Measurements from ENCODE around the gene TRAPPC12.
"Not testable (repeated sequence)": the region's sequence is repeated elsewhere in the genome, so short reads cannot be mapped to it uniquely, and the experiment has no call there.

TRAPPC12 gene

GRCh38 chr2:3488855-3489763 lies 109.6 kb downstream of the TRAPPC12 start:
- no peak for DNase-seq

GRCh38 chr2:3489764-3490115 lies 110.2 kb downstream of the TRAPPC12 start:
- no peak for DNase-seq

- no peak for DNase-seq
Observed at GRCh38 chr2:3490191-3491170, 111.0 kb downstream of the TRAPPC12 start.

- no peak for DNase-seq
Observed at GRCh38 chr2:3491306-3491705, 111.8 kb downstream of the TRAPPC12 start.

- DNase-seq: no peak
Observed at GRCh38 chr2:3491716-3492474, 112.4 kb downstream of the TRAPPC12 start.

- DNase-seq: not testable (repeated sequence)
Observed at GRCh38 chr2:3492475-3492787, 112.9 kb downstream of the TRAPPC12 start.

- DNase-seq: no peak
Observed at GRCh38 chr2:3492951-3493614, 113.6 kb downstream of the TRAPPC12 start.

GRCh38 chr2:3493615-3494007 lies 114.1 kb downstream of the TRAPPC12 start:
- no peak for DNase-seq

GRCh38 chr2:3494984-3495666 lies 115.6 kb downstream of the TRAPPC12 start:
- DNase-seq: no peak

- DNase-seq: not testable (repeated sequence)
Observed at GRCh38 chr2:3496708-3497080, 117.2 kb downstream of the TRAPPC12 start.

- no peak for DNase-seq
Observed at GRCh38 chr2:3498783-3499394, 119.4 kb downstream of the TRAPPC12 start.

- DNase-seq: no peak
Observed at GRCh38 chr2:3500326-3500899, 120.9 kb downstream of the TRAPPC12 start.

- DNase-seq: no peak
Observed at GRCh38 chr2:3503046-3503445, 123.6 kb downstream of the TRAPPC12 start.

GRCh38 chr2:3503483-3503882 lies 124.0 kb downstream of the TRAPPC12 start:
- DNase-seq: no peak

- DNase-seq: peak in 1 of 2 experiments; percentile 15
Observed at GRCh38 chr2:3504741-3505140, 125.2 kb downstream of the TRAPPC12 start.

GRCh38 chr2:3505771-3506170 lies 126.3 kb downstream of the TRAPPC12 start:
- DNase-seq: no peak

GRCh38 chr2:3512086-3512485 lies 132.6 kb downstream of the TRAPPC12 start:
- DNase-seq: no peak

GRCh38 chr2:3513026-3513810 lies 133.7 kb downstream of the TRAPPC12 start:
- DNase-seq: no peak

GRCh38 chr2:3515438-3515837 lies 135.9 kb downstream of the TRAPPC12 start:
- DNase-seq: not testable (repeated sequence)

GRCh38 chr2:3516831-3517230 lies 137.3 kb downstream of the TRAPPC12 start:
- DNase-seq: no peak

All from SHP77 (cell line).